ENCODE results near the gene PAFAH2.

- TF ChIP-seq KDM1A (IDR thresholded peaks at IDR 0.05; ENCODE audit: borderline replicate concordance, low read length) (no peak), CTCF (IDR thresholded peaks at IDR 0.05; ENCODE audit: control extremely low read depth in 1 of 3, insufficient read depth in 1 of 3, low read depth in 1 of 3, low read length in 3 of 3) (no peak), CBX5 (IDR thresholded peaks at IDR 0.05; ENCODE audit: low read depth, low read length) (no peak), CHD2 (IDR thresholded peaks at IDR 0.05; ENCODE audit: low read length) (no peak), CREB1 (IDR thresholded peaks at IDR 0.05) (no peak), CBX8 (IDR thresholded peaks at IDR 0.05; ENCODE audit: borderline replicate concordance, low read depth, low read length) (no peak), POLR2AphosphoS5 (IDR thresholded peaks at IDR 0.05; ENCODE audit: low read depth, low read length) (no peak), RFX5 (IDR thresholded peaks at IDR 0.05; ENCODE audit: borderline replicate concordance, low read depth, low read length) (no peak), CEBPB (IDR thresholded peaks at IDR 0.05; ENCODE audit: low read depth, low read length) (no peak), HDAC2 (IDR thresholded peaks at IDR 0.05; ENCODE audit: borderline replicate concordance in 1 of 2, low read depth in 2 of 2, low read length in 2 of 2) (no peak), HDAC6 (IDR thresholded peaks at IDR 0.05; ENCODE audit: low read depth, low read length) (no peak), GABPA (IDR thresholded peaks at IDR 0.05; ENCODE audit: borderline replicate concordance, insufficient read depth, low read length) (no peak), TAF1 (IDR thresholded peaks at IDR 0.05; ENCODE audit: low read depth, low read length) (no peak), EP300 (IDR thresholded peaks at IDR 0.05; ENCODE audit: borderline replicate concordance in 1 of 2, low read depth in 2 of 2, low read length in 2 of 2) (no peak)
These were observed 40.6 kb upstream of the PAFAH2 start for GRCh38 chr1:26038477-26038876.

Measured in H1 (cell line).